Testis (tissue), 2 donors: ENCODE results near the gene TAP1.

Experiments
- CTCF ChIP-seq, 3 experiments: fragments of 450-650 bp in 2 of 3; fragments of 200-600 bp in 1 of 3; sonication (generic) in 1 of 3; IDR thresholded peaks; one replicate each; pipeline ENCODE4 v1.5.1; 2016 to 2019; ENCODE audit warnings: antibody characterized with exemption in 3 of 3, mild to moderate bottlenecking in 2 of 3, moderate library complexity in 1 of 3
- POLR2A ChIP-seq: fragments of 450-650 bp; IDR thresholded peaks from one replicate; pipeline ENCODE4 v1.6.1; 2017; ENCODE audit warnings: antibody characterized with exemption, mild to moderate bottlenecking, moderate library complexity

GRCh38 chr6:32803416-32803815, 50.1 kb downstream of the TAP1 start:
- TF ChIP-seq CTCF (IDR thresholded peaks at IDR 0.05) (no peak), POLR2A (no peak)
